CD1c-positive myeloid dendritic cell (primary cell): ENCODE measurements around the gene CDH23.

Experiments
- DNase-seq: peaks from one replicate; pipeline ENCODE4 v3.0.0-alpha.2; 2016; ENCODE audit errors: extremely low spot score

Gene CDH23

DNA sequence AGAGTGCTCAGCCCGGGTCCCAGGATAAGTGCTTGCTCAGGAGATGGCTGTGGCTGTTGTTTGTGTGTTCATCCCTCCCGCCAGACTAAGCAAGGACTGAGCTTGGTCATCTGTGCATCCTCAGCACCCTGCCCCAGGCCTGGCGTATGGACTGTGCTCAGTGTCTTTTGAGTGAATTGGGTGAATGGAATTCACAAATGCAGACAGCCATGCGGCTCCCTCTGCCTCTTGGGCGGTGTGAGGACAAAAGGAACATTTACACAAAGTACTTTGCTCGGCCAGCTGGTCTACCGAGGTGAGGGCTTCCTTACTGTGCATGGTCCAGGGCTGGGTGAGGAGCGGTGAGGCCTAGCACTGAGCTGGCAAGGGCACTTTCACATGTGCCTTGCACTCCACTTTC lies 120.2 kb downstream of the CDH23 start:
- no peak for DNase-seq

DNA sequence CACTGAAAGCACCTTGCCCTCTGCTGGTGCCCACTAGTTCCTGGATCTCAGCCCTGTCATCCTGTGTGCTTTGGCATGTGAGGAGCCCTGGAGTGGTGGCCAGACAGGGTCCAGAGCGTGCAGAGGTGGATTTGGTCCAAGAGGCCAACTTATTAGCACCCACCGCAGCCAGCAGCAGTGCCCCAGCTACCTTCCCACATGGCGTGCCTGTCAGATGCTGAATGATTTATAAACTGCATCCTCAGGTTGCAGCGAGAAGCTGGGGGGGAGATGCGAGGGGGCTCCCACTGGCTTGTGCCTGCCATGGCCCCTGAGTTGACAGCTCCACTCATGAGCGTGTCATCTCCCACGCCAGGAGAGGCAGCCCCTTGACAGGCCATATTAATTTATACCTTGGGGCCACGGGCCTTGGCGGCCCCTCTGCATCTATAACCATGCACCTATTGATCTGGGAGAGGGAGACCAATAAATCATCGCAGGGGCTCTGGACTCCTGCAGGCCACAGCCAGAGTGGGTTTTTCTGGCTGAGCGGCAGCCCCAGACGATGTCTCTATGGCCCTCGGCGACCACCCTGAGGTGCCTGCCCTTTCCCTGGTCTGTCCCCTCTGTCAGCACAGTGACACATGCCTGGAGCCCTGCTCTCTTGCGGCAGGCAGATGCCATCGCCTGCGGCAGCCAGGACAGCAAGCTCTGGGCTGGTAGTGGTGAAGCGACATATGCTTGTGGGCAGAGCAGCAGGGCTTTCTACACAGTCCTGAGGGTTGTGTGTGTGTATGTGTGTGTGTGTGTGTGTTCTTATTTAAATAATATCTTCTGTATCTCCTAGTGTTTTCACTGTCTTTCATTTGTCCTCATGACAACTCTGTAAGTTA lies 120.8 kb downstream of the CDH23 start:
- no peak for DNase-seq

GRCh38 chr10:71520042-71520441 lies 123.3 kb downstream of the CDH23 start:
- DNase-seq, result no peak

- DNase-seq, result no peak
Measured at GRCh38 chr10:71521504-71522441, 125.1 kb downstream of the CDH23 start.

GRCh38 chr10:71522442-71523144 lies 125.9 kb downstream of the CDH23 start:
- DNase-seq, result no peak

GRCh38 chr10:71523756-71524155 lies 127.0 kb downstream of the CDH23 start:
- no peak for DNase-seq

DNA sequence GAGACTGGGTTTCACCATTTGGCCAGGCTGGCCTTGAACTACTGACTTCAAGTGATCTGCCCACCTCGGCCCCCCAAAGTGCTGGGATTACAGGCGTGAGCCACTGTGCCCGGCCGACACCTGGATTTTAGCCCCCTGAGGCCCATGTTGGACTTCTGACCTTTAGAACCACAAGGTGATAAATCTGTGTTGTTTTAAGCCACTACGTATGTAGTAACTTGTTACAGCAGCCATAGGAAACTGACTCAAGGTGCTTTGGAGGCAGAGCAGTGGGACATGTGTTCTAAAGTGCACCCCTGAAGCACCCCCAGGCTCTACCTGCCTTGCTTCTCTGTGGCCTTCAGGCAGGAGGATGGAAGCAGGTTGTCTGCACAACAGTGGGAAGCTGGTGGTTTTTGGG lies 128.4 kb downstream of the CDH23 start:
- DNase-seq, result no peak

DNA sequence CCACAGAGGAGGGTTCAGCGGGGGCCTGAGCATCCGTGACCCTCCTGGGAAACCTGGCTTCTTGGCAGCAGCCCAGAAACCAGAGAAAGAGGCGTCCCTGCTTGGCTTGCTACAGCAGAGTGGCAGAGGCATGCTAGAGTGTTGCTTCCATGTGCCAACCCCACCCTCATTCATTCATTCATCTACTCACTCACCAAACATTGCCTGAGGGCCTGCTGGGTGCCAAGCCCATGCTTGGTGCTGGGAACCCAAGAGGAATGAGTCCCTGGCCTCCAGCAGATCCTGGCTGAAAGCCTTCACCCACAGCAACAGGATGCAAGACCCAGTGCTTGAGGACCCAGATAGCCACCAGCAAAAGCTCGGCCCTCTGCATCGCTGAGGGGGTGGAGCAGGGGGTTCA lies 129.0 kb downstream of the CDH23 start:
- no peak for DNase-seq

- DNase-seq, result peak; percentile 20
Measured at GRCh38 chr10:71526653-71527052, 129.9 kb downstream of the CDH23 start.

DNA sequence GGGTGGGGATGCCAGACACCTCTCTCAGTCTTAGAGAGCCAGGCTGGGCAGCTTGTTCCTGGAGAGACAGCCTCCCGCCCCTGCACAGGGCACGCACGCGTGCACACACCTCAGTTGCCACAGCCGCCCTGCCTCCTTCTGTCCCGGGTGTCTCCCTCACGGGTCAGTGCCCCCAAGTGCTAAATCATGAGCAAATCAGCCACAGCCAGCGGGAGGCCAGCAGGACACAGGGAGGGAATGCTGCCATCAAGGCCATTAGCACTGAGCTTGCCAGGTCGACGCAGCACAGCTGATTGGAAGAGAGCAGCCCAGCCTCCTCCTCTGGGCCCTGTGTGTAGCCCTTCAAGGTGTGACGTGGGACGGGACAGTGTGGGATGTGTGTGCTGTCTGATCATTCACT lies 130.4 kb downstream of the CDH23 start:
- DNase-seq, result no peak

DNA sequence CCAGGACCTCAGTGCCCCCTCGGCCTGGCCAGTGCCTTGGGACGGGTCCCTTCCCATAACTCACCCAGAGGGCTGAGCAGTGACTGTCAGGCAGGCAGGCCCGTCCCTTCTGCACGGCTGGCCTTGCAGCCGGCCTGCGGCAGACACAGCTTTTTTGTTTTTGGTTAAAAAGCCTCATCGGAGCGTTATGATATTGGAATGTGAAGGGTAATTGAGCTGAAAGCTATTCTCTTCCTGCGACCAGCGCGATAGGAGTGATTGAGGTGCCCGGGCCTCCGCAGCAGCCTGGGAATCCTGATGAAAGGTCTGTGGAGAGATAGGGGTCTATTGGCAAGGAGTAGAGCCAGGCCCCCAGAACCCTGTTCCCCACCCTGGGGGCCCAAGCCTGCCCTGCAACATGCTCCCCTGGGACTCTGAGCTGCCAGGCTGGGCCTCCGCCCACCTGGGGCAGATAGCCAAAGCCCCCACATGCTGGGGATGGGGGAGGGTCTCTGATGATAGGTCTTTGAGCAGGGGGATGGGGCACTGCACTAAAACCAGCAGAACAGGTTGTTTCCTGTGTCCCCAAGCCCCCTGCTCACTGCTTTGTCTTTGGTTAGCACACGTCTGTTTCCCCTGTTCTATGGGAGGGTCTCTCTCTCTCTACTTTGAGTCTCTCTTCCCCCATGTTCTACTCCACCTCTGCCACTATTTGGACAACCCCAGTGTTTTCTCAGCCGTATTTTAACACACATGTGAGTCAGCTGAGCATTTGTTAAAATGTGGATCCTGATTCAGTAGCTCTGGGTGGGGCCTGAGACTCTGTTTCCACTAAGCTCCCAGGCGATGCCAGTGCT lies 131.9 kb downstream of the CDH23 start:
- DNase-seq, result no peak

GRCh38 chr10:71529207-71529827 lies 132.6 kb downstream of the CDH23 start:
- DNase-seq, result no peak

- no peak for DNase-seq
Measured at GRCh38 chr10:71530781-71531180, 134.1 kb downstream of the CDH23 start.

- DNase-seq, result peak; percentile 63
Measured at GRCh38 chr10:71531485-71532446, 135.0 kb downstream of the CDH23 start.

GRCh38 chr10:71532878-71533277 lies 136.2 kb downstream of the CDH23 start:
- DNase-seq, result no peak

DNA sequence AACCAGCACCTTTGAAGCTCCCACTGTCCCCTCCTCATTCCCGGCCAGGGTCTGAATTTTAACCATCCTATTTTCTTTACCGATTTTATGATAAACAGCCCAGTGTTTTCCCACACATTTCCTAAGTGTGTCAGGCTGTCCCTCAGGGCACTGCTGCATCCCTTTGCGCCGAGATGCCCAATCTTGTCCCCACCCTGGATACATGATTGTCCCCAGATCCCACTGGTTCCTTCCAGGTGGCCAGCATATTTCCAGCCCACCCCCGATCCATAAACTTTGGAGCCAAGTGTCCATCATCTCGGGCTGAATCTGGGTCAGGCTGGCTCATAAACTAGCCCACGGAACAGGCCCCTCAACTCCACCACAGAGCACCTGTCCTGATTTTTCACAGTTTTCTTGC lies 137.2 kb downstream of the CDH23 start:
- no peak for DNase-seq

DNA sequence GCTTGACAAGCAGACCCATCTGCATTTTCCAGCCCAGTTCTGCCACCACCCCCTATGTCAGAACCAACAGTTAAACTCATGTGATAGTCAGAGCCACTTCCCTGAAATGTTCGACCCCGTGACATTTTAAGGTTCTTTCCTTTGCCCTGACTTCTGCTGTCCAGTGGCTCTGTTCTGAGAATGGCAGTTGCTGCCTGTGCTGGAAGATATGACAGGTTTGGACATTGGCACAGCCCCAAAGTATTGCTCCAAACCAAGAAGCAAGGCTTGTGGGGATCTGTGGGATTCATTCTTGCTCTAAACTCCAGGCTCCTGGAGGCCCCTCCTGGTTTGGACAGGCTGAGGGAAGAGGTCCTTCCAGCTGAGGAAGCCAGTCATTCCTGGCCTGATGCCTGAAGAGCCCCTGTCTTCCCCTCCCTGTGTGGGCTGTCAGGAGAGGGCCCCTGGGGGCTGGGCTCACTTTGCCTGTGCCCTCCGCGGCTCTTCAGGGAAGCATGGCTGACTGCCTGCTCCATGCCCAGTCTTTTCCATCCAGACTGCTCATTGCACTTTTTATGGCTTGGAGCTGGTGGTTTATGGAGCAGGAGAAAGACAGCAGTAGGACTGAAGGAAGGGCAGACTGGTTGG lies 138.0 kb downstream of the CDH23 start:
- DNase-seq, result peak; percentile 23

GRCh38 chr10:71536332-71536731 lies 139.6 kb downstream of the CDH23 start:
- peak; percentile 4 for DNase-seq

DNA sequence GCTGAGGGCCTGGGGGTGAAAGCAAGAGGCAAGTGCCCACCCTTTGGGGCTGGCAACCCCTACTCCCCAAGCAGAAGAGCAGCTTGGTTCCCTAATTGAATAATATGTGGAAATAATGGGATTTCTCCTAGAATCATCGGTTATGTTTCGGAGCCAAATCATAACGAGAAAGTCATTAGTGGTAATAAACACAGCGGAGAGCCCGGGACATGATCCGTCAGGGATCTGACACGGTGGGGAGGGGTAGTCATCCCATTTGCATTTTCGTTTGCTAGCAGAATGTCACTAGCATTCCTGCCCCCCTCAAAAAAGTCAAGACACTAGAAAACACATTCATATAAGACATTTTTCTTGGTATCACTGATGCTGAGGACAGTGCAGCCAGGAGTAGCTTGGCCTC lies 140.4 kb downstream of the CDH23 start:
- DNase-seq, result no peak
